OCI-LY3 (cell line): ENCODE measurements around the gene TNNT3.

Experiments used
- H2AFZ ChIP-seq: fragments of 200-600, 300-600 bp; shearing (Covaris generic); 2 replicates; pipeline ENCODE4 v1.6.0; 2014; ENCODE audit warnings: antibody characterized with exemption, low read depth, low read length
- H3K27ac ChIP-seq: fragments of 200-600, 300-600 bp; sonication (generic); 2 replicates; pipeline ENCODE4 v1.5.1; 2014; ENCODE audit warnings: mild to moderate bottlenecking, low read length, moderate library complexity, mixed read lengths
- H3K27me3 ChIP-seq: fragments of 200-600, 300-600 bp; sonication (generic); 2 replicates; pipeline ENCODE4 v1.6.1; 2014; ENCODE audit warnings: low read depth, low read length, mixed read lengths
- H3K36me3 ChIP-seq: fragments of 200-600, 300-600 bp; sonication (generic); replicated peaks from 2 replicates; pipeline ENCODE3; 2014; ENCODE audit warnings: low read depth, low read length, mixed read lengths
- H3K4me1 ChIP-seq: fragments of 300-600, 200-600 bp; sonication (generic); 2 replicates; pipeline ENCODE4 v1.6.1; 2014; ENCODE audit warnings: low read length, mixed read lengths
- H3K4me2 ChIP-seq: fragments of 200-600, 300-600 bp; sonication (generic); 2 replicates; pipeline ENCODE4 v1.6.1; 2014; ENCODE audit warnings: low read length, mixed read lengths
- H3K4me3 ChIP-seq: fragments of 300-600, 200-600 bp; sonication (generic); 2 replicates; pipeline ENCODE4 v1.5.1; 2014; ENCODE audit warnings: antibody characterized with exemption, mild to moderate bottlenecking, low read length, moderate library complexity
- H3K79me2 ChIP-seq: fragments of 300-600, 200-600 bp; shearing (Covaris generic); 2 replicates; pipeline ENCODE4 v1.6.1; 2014; ENCODE audit warnings: mild to moderate bottlenecking, low read length, mixed read lengths
- H3K9ac ChIP-seq: fragments of 300-600, 200-600 bp; shearing (Covaris generic); 2 replicates; pipeline ENCODE4 v1.6.0; 2014; ENCODE audit warnings: mild to moderate bottlenecking, low read length, moderate library complexity
- H3K9me3 ChIP-seq: fragments of 200-600, 300-600 bp; shearing (Covaris generic); 2 replicates; pipeline ENCODE4 v1.6.1; 2014; ENCODE audit warnings: low read length, mixed read lengths; ENCODE audit not compliant: insufficient read depth
- H4K20me1 ChIP-seq: fragments of 200-600, 300-600 bp; sonication (generic); 2 replicates; pipeline ENCODE4 v1.6.1; 2016; ENCODE audit warnings: low read length, mixed read lengths; ENCODE audit not compliant: insufficient read depth
- CTCF ChIP-seq: fragments of 200-600, 300-600 bp; sonication (generic); IDR thresholded peaks from 2 replicates; pipeline ENCODE4 v1.5.1; 2014; ENCODE audit warnings: antibody characterized with exemption, low read length, low read depth
- EZH2phosphoT487 ChIP-seq: fragments of 200-600 bp; shearing (Covaris generic); IDR thresholded peaks from 2 replicates; pipeline ENCODE4 v1.6.1; 2018; ENCODE audit warnings: antibody characterized with exemption, mixed run types, low read depth

The TNNT3 gene

DNA sequence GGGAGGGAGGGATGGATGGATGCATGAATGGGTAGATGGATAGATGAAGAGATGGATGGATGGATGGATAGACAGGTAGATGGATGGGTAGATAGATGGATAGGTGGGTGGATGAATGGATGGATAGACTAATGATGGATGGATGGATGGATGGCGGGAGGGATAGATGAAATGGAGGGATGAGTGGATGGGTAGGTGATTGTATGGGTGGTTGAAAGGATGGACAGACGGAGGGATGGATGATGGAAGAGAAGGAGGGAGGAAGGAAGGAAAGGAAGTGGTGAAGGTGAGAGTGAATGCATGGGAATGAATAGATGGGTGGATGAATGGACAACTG lies 3.7 kb upstream of the TNNT3 start:
- no peak overlapping the region for H3K4me3 ChIP-seq
- no peak overlapping the region for H3K9ac ChIP-seq
- peaks cover 4% of the 10 kb centered on the region; the same call in 1 of the 2 replicates for H4K20me1 ChIP-seq
- no peak overlapping the region for H3K4me2 ChIP-seq
- H2AFZ ChIP-seq, result no peak overlapping the region
- H3K27ac ChIP-seq, result no peak overlapping the region
- TF ChIP-seq EZH2phosphoT487 (no peak), CTCF (no peak)
- H3K9me3 ChIP-seq, result no peaks in the 10 kb centered on the region
- no peaks in the 10 kb centered on the region for H3K36me3 ChIP-seq
- H3K79me2 ChIP-seq, result no peaks in the 10 kb centered on the region
- peaks cover under 1% of the 10 kb centered on the region; the same call in 1 of the 2 replicates for H3K27me3 ChIP-seq
- H3K4me1 ChIP-seq, result no peaks in the 10 kb centered on the region

- no peaks in the 10 kb centered on the region for H3K79me2 ChIP-seq
- H3K27me3 ChIP-seq, result peaks cover 7% of the 10 kb centered on the region; the same call in 1 of the 2 replicates
- H4K20me1 ChIP-seq, result peaks cover 4% of the 10 kb centered on the region; the same call in 1 of the 2 replicates
- no peaks in the 10 kb centered on the region for H3K36me3 ChIP-seq
- no peak overlapping the region for H3K9ac ChIP-seq
- H2AFZ ChIP-seq, result no peak overlapping the region
- H3K4me2 ChIP-seq, result no peak overlapping the region
- no peak overlapping the region for H3K4me3 ChIP-seq
- H3K9me3 ChIP-seq, result no peaks in the 10 kb centered on the region
- TF ChIP-seq CTCF (no peak), EZH2phosphoT487 (no peak)
- no peaks in the 10 kb centered on the region for H3K4me1 ChIP-seq
- H3K27ac ChIP-seq, result no peak overlapping the region
These were observed 3.1 kb upstream of the TNNT3 start for GRCh38 chr11:1916132-1916985.

GRCh38 chr11:1916986-1917522 lies 2.4 kb upstream of the TNNT3 start:
- peaks cover 10% of the 10 kb centered on the region; the same call in 1 of the 2 replicates for H3K27me3 ChIP-seq
- no peaks in the 10 kb centered on the region for H3K79me2 ChIP-seq
- no peaks in the 10 kb centered on the region for H3K9me3 ChIP-seq
- TF ChIP-seq CTCF (no peak), EZH2phosphoT487 (no peak)
- no peaks in the 10 kb centered on the region for H3K4me1 ChIP-seq
- no peak overlapping the region for H3K4me3 ChIP-seq
- H3K9ac ChIP-seq, result no peak overlapping the region
- H3K36me3 ChIP-seq, result no peaks in the 10 kb centered on the region
- H3K4me2 ChIP-seq, result no peak overlapping the region
- H3K27ac ChIP-seq, result no peak overlapping the region
- peaks cover 4% of the 10 kb centered on the region; the same call in 1 of the 2 replicates for H4K20me1 ChIP-seq
- no peak overlapping the region for H2AFZ ChIP-seq
